Stimulated activated CD4-positive, alpha-beta T cell treated with anti-CD3 and anti-CD28 coated beads, Interleukin-1b, Interleukin-23, amount 100 ng/mL, for 4 hours (primary cell): ENCODE measurements around the gene MRFAP1L1.
A peak's percentile ranks its signal among the peaks of the same experiment; 100 is the strongest.
"Not testable (repeated sequence)": the region's sequence is repeated elsewhere in the genome, so short reads cannot be mapped to it uniquely, and the experiment has no call there.

Experiments
- DNase-seq, 2 donors: peaks; one replicate each; pipeline ENCODE4 v3.0.0-alpha.2; 2020; ENCODE audit warnings: low read depth in 2 of 2

Gene MRFAP1L1

DNA sequence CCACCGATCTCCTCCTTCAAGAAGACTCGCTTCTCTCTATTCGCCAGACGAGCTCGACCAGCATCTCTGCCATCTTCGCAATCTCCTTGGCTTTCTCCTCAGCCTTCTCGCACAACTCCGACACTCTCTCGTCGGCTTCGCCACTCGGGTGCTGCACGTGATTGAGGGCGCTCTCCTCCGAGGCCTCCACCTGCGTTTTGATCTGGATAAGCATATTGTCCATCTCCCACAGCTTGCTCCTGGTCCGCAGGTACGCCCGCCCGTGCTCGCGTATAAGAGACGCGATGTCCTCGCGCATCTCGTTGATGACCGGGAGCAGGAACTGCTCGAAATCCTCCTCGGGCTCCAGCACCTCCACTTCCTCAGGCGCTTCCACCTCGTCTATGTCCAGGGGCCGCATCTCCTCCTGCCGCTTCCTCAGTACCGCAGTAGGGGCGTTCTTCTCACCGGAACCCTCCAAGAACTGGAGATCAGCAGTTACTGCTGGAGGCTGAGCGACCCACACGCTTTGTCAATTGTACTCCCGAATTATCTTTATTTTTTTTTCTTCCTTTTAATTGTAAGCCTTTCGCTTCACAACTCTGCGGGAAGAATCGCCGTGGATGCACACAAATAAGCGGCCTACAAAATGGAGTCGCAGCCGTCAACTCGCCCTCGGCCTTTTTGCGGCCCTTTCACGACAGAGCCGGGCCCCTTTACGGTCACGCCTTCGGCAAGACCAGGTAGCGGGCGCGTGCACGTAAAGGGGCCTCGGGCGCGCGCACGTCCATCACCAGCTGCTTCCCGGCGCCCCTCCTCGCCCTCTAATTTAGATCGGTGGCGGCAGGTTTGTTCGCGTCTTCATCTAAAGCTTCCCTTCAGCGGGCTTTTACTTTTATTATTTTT is at the start of gene MRFAP1L1:
Gene MRFAP1L1, minus strand, starts transcription at position 636 of the 885 bp plus-strand sequence. Its CDS starts 236 bp downstream, at position 400.
- DNase-seq = peak; percentile 92 to 94

DNA sequence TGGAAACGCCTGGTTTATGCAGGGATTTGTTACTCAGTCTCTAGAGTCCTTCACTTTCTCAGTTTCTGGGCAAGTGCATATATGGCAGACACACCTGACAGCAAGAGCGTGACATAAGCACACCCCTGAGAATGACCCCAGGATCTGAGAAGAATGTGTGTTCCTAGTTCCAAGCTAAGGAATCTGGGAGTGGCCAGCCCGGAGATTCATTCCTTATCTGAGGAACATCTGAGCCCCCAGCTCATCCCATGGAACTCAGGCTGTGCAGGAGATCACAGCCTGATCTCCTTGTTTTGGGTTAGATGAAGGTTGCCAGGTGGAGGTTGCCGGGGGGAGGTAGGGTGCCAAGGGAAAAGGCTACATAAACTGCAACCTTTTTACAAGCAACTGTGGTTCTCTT is 49.1 kb upstream of the MRFAP1L1 start:
- DNase-seq = no peak

DNA sequence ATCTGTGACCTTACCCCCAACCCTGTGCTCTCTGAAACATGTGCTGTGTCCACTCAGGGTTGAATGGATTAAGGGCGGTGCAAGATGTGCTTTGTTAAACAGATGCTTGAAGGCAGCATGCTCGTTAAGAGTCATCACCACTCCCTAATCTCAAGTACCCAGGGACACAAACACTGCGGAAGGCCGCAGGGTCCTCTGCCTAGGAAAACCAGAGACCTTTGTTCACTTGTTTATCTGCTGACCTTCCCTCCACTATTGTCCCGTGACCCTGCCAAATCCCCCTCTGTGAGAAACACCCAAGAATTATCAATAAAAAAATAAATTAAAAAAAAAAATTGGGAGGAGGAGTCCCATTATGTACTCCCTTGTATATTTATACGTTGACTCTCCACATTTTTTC is 46.7 kb upstream of the MRFAP1L1 start:
- DNase-seq = not testable (repeated sequence)

DNA sequence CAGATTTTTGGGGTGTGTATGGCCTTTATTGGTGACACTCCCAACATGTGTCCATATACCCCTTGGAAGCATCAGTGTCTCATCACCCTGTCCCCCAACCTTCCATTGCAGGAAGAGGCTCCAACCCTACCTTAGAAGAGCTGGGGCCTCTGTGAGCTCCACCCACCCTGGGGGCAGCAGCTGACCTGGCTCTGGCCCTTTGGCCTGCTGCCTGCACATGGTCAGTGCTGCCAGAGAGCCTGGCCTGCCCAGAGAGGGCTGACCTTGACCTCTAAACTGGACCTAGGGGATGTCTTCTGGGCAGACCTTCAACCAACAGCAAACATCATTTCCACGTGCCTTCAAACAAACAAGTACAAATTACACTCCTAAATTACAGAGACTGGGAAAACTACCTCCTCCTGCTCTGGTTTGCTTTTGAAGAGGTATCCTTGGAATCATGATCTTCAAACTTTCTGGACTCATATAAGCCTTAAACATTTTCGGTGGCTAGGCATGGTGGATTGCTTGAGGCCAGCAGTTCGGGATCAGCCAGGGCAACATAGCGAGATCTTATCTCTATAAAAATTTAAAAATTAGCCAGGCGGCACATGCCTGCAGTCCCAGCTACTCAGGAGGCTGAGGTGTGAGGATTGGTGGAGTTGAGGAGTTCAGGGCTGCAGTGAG is 45.6 kb upstream of the MRFAP1L1 start:
- no peak for DNase-seq

DNA sequence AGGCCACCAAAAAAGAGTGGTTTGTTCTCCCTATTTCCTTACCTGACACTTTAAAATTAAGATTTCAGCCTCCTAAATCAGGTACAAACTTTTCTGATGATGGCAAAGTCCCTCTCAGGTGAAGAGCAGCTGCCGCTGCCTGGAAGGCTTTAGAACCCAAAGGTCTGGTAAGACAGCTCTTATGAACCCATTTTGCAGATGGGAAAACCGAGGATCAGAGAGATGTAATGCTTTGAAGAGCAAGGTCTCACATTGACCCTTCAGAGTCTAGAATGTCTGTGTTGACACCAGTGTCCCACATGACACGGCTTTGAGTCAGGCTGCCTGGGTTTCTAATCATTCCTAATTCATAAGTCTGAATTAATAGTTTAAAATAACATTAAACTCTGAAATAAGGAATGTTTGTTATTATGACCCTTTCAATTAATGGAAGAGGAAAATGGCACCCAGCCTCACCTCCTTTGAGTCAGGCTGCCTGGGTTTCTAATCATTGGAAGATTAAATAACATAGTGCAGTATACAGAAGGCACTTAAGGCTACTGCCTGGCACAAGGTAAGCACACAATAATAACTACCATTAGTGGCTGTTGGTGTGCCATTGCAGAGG is 44.9 kb upstream of the MRFAP1L1 start:
- no peak for DNase-seq

DNA sequence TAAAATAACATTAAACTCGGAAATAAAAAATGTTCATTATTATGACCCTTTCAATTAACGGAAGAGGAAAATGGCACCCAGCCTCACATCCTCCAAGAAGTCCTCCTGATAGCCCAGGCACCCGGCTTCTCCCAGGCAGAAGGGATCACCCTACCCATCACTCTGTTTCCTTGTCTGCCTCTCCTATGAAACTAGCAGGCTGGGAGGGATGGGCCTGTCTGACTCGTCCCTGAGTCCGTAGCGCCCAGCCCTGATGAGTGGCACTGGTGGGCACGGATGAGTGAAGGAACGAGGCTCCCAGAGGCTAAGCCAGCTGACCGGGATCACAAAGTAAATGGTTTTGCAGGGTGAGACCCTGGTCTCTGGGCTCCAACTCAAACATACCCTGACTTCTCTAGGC is 44.2 kb upstream of the MRFAP1L1 start:
- no peak for DNase-seq

DNA sequence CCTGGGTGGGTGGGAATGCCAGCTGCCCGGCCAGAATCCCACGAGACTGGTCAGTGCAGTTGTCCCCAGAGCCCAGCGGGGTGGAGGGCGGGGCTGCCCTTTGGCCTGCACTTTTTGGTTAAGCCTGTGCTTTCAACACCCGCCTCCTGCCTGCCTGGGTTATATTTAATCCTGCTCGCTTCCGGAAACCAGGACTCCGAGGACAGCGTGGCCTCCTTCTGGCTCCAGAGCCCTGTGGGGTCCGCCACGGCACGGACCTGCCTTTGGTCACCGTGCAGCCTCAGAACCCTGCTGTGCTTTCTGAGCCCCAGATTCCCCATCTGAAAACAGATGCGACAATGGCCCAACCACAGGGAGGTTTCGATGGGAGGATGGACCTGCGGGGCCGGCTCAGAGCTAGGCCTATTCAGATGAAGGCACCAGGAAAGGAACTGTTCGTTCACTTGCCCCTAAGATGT is 43.5 kb upstream of the MRFAP1L1 start:
- no peak for DNase-seq

DNA sequence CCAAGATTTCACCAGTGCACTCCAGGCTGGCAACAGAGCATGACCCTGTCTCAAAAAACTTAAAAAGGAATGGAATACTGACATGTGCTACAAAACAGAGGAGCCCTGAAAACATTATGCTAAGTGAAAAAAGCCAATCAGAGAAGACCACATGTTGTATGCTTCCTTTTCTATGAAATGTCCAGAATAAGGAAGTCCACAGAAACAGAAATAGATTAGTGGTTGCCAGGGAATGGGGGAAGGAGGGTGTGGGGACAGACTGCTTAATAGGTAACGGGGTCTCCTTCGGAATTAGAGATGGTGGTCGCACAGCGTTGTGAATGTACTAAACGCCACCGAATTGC is 42.8 kb upstream of the MRFAP1L1 start:
- no peak for DNase-seq

DNA sequence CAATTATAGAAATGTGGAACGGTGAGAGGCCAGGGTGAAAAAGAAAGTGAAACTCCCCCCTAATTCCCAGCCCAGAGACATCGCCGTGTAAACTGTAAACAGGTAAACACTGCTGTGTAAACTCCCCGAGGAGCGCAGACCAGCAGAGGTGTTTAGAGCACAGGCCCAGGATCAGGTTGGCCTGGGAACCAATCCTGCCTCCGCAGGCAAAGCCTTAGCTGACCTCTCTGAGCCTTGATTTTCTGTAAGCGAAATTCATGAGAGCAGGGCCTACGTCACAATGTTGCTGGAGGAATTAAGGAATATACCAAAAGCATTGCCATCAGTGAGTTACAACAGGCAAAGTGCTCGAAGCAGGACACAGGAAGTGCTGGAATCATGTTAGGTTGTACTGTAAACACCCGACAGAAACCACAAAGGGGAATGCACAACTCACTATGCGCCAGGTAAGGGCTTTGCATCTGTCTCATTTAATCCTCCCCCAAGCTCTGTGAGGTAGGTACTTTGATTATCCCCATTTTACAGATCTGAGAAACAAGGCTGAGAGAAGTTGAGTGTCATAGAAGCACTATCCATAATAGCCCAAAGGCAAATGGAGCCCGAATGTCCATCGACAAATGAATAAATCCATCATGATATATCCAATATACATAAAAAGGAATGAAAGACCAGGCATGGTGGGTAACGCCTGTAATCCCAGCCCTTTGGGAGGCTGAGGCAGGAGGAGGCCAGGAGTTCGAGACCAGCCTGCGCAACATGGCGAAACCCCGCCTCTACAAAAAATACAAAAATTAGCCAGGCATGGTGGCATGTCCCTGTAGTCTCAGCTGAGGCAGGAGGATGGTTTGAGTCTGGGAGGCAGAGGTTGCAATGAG is 42.2 kb upstream of the MRFAP1L1 start:
- no peak for DNase-seq

DNA sequence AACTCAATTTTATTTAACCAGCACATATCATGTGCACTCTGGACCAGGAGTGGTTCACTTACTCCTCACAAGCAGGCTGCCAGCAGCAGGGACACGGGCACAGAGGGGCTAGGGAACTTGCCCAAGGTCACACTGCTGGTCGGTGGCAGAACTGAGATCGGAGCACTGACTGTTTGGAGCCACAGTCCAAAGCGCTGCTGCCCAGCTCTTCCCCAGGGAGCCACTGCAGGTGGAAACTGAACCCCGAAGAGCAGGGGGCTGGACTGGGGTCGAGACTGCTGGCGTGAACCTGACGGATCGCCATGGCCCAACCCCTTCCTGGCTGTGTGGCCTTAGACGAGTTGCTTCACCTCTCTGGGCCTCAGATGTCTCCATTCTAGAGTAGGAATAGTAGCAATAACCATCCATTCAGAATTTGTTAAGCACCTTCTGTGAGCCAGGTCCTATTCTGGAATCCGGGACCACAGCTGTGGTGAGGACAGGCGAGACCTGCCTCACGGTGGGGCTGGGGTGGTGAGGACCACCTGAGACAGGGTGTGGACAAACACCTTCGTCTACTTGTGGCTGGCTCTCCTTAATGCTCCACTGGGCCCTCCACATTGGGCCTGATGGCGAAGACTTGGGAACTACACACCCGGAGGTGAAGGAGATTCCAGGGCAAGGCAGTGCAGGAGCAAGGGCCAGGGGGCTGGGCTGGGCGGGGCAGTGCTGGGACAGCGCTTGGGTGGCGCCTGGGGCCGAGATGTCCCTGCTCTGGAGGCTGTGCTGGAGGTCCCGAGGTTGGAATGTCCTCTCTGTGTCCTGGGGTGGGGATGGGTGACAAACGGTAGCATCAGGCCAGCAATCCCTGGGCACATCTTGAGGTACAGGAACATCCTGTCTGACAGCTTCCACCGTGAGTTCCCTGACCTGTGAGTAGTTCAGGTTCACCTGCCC is 40.9 kb upstream of the MRFAP1L1 start:
- no peak for DNase-seq

DNA sequence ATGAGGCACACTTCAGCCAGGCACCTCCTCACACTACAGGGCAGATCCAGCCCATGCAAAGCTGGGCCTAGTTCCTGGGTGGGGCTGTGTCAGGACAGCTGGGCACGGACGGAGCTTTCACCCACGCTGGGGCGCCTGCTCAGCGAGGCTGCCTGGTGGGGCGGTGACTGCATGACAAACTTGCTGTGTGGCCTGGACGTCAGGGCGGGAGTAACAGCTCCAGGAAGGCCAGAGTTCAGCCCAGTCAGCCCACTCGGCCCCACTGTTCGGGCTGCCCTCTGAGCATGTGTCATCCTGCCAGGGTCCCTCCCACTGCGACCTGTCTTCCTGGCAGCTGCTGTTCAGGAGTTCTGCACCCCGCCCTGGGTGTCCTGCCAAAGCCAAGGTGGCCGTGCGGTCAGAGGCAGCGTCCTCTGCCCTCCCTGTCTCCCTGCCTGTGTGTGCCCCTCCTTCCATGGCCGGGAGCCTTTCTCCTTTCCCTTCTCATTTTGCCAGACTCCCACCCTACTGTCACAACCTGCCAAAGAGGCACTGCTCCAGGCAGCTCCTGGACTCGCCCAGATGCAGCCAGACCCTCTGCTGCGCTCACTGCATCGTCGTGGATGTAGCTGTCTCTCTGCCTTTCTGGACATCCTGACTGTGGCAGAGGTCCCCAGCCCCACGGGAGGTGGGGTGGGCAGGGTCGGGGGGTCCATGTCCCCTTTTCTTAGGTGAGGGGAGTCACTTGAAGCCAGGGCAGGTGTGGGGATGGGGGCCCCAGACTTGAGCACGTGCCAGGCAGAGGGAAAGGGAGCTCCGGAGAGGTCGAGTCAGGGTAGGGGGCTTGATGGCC is 39.9 kb upstream of the MRFAP1L1 start:
- DNase-seq = no peak

DNA sequence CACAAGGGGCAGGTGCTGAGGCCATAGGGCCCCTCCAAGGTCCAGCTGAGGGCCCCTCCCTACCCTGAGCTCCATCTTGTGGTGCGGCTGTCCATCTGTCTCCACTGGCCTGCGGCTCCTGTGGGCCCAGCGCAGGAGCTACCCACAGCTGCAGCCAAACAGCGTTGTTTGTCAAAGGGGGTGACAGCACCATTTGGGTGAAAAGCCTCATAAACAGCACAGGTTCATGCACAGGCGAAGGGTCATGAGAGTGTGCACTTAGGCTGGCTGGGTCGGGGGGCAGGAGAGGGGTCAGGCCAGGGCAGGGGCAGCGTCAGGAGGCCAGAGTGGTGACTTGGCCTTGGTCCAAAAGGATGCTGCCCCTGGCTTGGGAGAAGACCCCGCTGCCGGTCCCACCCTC is 38.6 kb upstream of the MRFAP1L1 start:
- DNase-seq = no peak

DNA sequence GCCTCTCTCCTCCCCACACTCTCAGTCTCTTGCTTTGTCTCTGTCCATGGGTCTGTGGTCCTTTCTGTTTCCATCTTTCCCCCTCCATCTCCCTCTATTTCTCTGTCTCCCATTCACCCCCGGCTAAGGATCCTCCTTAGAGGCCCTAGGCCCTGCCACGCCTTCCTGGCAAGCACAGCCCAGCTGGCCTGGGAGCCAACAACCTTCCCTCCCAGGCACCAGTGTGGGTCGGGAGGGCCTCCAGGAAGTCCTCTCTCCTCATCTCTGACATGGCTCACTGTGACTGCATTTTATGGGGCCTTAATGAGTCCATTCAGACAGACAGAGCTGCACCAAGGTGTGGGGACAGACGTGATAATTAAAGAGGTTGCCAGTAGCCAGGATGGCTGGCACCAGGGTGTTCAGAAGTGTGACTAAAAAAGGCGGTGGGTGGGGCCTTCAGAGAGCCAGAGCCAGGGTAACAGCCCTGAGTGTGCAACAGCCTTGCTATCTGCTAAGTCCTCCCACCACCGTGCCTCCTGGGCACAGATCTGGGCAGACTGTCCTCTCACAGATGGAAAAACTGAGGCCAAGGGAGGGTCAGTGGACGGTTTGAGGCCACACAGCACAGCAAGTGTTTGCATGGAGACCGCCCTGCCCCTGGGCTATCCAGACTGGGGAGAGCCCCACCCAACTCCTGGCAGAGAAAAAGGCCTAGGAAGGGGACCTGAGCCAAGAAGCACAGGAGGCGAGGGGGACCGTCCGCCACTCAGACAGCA is 37.8 kb upstream of the MRFAP1L1 start:
- no peak for DNase-seq

DNA sequence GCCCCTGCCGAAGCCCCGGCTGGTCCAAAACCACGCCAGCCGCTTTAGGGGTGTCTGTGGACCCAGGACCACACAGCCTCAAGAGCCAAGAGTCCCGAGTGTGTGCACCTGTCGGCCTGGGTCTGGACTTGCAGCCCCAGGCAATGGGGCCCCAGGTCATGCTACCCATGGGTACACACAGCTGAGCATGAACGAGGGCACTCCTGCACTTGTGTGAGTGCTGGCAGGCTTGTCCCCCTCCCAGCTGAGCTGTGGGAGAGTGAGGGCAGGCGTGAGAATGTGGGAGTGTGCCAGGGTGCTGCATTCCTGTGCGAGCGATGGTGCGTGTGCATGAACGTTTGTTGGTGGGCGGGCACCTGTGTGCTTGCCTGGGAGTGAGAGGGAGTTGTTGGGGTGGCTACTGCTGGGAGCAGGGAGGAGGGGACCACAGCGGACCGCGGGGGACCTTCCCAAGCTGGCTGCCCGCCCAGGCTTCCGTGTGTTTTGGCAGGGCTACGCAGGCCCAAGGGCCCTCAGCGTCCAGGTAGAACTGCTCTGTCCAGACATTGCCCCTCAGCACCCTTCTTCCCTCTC is 37.1 kb upstream of the MRFAP1L1 start:
- no peak for DNase-seq

DNA sequence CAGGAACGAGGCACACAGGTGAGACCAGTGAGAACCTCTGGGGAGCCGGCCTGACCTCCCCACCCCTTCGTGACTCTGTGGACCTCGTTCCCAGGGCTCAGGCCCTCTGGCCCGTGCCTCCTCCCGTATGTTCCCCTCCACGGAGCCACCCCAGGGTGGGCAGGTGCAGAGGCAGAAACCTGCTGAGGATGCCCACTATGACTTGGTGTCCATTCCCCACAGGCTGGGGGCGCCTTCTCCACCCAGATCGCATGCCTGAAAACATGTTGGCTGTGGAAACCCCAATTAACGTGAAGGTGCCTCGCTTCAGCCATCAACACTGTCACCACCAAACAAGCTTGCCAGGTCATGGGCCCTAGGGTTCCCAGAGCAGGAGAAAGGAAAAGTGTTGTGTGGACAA is 33.3 kb upstream of the MRFAP1L1 start:
- DNase-seq = no peak

DNA sequence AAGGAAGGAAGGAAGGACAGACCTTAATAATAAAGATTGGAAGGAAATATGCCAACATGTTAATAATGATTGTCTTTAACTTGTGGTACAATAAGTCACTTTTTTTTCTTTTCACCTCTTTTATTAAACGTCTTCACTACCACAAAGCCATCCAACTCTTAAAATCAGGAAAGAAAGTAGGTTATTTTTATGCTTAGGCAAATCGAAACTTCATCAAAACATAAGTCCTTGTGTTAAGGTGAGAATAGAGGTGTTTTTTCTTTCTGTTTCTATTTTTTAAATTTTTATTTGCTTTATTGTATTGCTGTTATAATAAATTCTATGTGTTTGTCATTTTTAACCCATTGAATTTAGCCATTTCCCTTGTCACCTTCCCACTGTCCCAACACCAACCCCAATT is 32.8 kb upstream of the MRFAP1L1 start:
- DNase-seq = no peak

DNA sequence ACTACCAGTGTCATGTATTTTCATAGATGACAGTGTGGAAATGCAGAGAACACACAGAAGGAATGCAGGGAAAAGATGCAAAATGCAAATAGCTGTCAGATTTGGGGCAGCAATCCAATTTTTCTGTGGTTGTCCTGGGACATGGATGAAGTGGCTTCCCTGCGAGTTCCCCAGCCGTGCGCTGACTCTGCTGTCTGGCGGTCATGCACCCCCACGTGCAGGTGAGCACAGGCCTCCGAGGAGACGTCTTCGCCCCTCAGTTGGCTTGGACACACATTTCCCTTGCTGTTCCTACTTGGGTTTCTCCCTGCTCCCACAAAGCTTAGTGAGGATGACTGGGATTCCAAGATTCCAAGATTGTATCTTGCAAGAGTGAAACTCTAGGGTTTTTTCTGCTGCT is 30.7 kb upstream of the MRFAP1L1 start:
- DNase-seq = no peak

DNA sequence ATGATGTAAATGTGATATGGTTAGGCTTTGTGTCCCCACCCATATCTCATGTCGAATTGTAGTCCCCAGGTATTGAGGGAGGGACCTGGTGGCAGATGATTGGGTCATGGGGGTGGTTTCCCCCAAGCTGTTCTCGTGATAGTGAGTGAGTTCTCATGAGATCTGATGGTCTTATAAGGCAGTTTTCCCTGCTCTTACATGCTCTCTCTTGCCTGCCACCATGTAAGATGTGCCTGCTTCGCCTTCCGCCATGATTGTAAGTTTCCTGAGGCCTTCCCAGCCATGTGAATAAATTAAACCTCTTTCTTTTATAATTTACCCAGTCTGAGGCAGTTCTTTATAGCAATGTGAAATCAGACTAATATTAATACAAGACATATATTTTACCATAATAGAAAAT is 30.3 kb upstream of the MRFAP1L1 start:
- no peak for DNase-seq
